MM.1S (cell line): ENCODE measurements around the gene ZNF740.

Experiments
- EZH2 ChIP-seq: fragments of 300-600 bp; sonication (generic); optimal IDR thresholded peaks from 2 replicates; pipeline ENCODE3; 2017; ENCODE audit warnings: low read depth, mild to moderate bottlenecking, antibody characterized with exemption, low read length, mixed read lengths
- EZH2phosphoT487 ChIP-seq: fragments of 300-600 bp; sonication (generic); IDR thresholded peaks from 2 replicates; pipeline ENCODE4 v1.6.1; 2018; ENCODE audit warnings: antibody characterized with exemption, low read length
- TF ChIP-seq, protein P1 (sequence below): fragments of 300-600 bp; sonication (generic); IDR thresholded peaks from 2 replicates; pipeline ENCODE4 v1.5.1; 2016; ENCODE audit warnings: antibody characterized with exemption, low read length, mixed read lengths

DNA sequence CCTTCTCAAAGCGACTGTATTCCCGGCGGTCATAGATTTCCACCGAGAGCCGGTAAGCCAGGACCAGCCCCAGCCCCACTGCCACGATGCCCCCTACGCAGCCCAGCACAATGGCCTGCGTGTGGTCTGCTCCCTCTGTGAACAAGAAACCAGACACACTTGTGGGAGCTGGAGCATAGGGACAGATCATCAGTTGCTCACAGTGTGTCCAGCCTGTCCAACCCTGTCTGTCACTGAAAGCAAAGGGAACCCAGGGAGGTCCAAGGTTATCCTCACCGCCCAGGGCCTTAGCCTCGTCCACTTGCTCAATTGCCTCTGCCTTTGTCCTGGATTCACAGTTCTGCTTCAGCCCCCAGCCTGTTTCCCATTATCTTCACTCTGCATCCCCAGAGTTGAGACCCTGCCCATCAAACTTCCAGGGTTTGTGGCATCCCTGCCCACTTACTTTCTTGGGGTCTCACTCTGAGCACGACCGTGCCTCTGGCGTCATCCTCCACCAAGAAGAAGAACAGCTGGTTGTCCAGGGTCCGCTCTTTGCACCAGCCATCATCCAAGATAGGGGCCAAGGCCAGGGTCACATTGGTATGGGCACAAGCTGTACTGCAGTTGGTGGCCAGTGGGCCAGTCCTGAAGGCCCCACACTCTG is 11.5 kb downstream of the ZNF740 start:
- TF ChIP-seq EZH2 (no peak), EZH2phosphoT487 (no peak)
- TF ChIP-seq, protein P1, sequence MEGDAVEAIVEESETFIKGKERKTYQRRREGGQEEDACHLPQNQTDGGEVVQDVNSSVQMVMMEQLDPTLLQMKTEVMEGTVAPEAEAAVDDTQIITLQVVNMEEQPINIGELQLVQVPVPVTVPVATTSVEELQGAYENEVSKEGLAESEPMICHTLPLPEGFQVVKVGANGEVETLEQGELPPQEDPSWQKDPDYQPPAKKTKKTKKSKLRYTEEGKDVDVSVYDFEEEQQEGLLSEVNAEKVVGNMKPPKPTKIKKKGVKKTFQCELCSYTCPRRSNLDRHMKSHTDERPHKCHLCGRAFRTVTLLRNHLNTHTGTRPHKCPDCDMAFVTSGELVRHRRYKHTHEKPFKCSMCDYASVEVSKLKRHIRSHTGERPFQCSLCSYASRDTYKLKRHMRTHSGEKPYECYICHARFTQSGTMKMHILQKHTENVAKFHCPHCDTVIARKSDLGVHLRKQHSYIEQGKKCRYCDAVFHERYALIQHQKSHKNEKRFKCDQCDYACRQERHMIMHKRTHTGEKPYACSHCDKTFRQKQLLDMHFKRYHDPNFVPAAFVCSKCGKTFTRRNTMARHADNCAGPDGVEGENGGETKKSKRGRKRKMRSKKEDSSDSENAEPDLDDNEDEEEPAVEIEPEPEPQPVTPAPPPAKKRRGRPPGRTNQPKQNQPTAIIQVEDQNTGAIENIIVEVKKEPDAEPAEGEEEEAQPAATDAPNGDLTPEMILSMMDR, result no peak
